Activated CD4-positive, alpha-beta memory T cell treated with anti-CD3 and anti-CD28 coated beads for 36 hours (primary cell): Measurements from ENCODE around the gene MINDY4. TPM values are rescaled to one million over a fixed set of nuclear protein-coding genes. Genes with fewer than 3 reads are reported as not detected.

Experiments used
- CTCF ChIA-PET: fragments of 350-600 bp; sonication (Branson Sonifier 250); formaldehyde crosslinking; loops from one replicate; lab custom pipeline; 2021; ENCODE audit warnings: antibody characterized with exemption, inconsistent platforms; lab: Charles Lee
- POLR2A ChIA-PET: fragments of 350-600 bp; sonication (Branson Sonifier 250); formaldehyde crosslinking; loops from one replicate; lab custom pipeline; 2021; ENCODE audit warnings: antibody characterized with exemption; lab: Charles Lee
- DNase-seq: peaks from one replicate; pipeline ENCODE4 v3.0.0-alpha.2; 2020
- H3K27ac Mint-ChIP-seq: one replicate; pipeline ENCODE4 v1.8.0; 2021; ENCODE audit warnings: mixed read lengths
- H3K27me3 Mint-ChIP-seq: one replicate; pipeline ENCODE4 v1.8.0; 2021; ENCODE audit warnings: mixed read lengths
- H3K36me3 Mint-ChIP-seq: one replicate; pipeline ENCODE4 v1.8.0; 2021; ENCODE audit warnings: mixed read lengths
- H3K4me1 Mint-ChIP-seq: one replicate; pipeline ENCODE4 v1.8.0; 2021; ENCODE audit warnings: low read depth, mixed read lengths
- H3K4me3 Mint-ChIP-seq: one replicate; pipeline ENCODE4 v1.8.0; 2021; ENCODE audit warnings: mild to moderate bottlenecking, mixed read lengths
- H3K9me3 Mint-ChIP-seq: one replicate; pipeline ENCODE4 v1.8.0; 2021; ENCODE audit warnings: mixed read lengths
- intact Hi-C: fragments of 100-400 bp; cut with micrococcal nuclease; formaldehyde crosslinking; loops from one replicate; pipeline ENCODE4 v1.15.1; 2023
- total RNA-seq, 2 experiments: library from RNA; stranded (reverse); gene quantifications; one replicate each; pipeline ENCODE4 v1.2.3, GENCODE V29; 2021

The MINDY4 gene
- total RNA-seq = 1 to 10 TPM; 1.1 to 1.6 TPM

DNA sequence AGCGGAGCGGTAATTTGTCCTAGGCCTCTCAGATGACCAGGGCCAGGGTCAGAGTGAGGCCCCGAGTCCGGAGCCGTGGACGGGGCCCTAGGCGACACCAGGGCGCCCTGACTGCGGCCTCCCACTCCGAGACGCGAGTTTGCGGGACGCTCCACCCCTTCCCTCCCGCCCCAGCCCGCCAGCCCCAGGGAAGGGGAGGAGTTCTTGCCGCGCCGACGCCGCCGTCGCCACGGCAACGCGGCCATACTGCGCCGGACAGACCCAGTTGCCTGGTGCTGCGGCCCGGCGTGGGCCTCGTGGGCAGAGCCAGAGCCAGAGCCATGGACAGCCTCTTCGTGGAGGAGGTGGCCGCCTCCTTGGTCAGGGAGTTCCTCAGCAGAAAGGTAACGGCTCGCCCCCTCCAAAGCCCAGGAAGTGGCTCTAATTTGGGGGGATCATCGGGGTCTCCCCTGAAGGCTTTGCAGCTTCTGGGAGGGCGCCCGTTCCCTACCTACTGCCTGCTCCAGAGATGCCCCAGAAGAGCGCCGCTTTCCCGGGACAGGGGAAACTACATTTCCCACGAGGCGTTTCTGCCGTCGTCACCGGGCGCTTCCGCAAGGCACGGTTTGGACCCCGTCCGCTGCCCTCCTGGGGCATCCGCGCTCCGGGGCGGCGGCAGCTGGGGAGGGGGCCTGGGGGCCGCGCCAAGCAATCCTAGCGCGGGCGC is at the start of gene MINDY4:
MINDY4 (plus strand) TSS at position 244 of the 706 bp plus-strand sequence; CDS start at position 321, 77 bp downstream.
- peak within 1 kb of the TSS; percentile 57 for H3K27ac Mint-ChIP-seq
- no peaks in the 10 kb centered on the region for H3K9me3 Mint-ChIP-seq
- peak; percentile 84 for DNase-seq
- peak within 1 kb of the TSS; percentile 81 for H3K4me3 Mint-ChIP-seq
- intact Hi-C loops = no loop called here
- H3K4me1 Mint-ChIP-seq = peaks cover 3% of the 10 kb centered on the region
- no peaks in the 10 kb centered on the region for H3K36me3 Mint-ChIP-seq
- CTCF ChIA-PET = interaction anchor here (0.9 to 1.4 kb wide), 2 partner anchors 31 to 33 kb away, joined by 4 read pairs; no protein-coding TSS in a partner anchor
- POLR2A ChIA-PET = no interaction called here
- H3K27me3 Mint-ChIP-seq = no peaks in the 10 kb centered on the region

DNA sequence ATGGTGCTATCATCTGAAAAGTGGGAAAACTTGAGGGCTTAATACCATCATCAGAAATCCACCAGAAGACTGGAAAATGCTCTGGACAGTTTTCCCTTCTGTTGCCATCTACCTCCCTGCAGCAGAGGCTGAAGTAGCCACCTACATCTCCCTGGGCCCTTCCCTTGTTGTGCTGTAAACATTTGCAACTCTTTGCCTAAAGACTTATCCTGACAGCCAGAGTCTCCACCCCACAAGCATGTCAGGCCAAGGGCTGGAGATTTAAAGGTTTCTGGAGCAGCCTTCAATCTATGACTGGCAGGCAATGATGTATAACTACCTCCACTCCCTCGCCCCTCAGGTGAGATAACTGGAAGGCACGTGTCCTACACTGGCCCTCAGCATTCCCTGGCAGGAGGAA is 49.0 kb upstream of the MINDY4 start:
- DNase-seq = no peak
- H3K27ac Mint-ChIP-seq = no peak overlapping the region
- peaks cover 16% of the 10 kb centered on the region for H3K4me1 Mint-ChIP-seq
- CTCF ChIA-PET = interaction anchor here (3.3 kb wide), 1 partner anchor 18 kb away, joined by 14 read pairs; no protein-coding TSS in a partner anchor
- H3K9me3 Mint-ChIP-seq = peaks cover 26% of the 10 kb centered on the region
- H3K36me3 Mint-ChIP-seq = peaks cover 29% of the 10 kb centered on the region
- POLR2A ChIA-PET = no interaction called here
- no peaks in the 10 kb centered on the region for H3K27me3 Mint-ChIP-seq
- H3K4me3 Mint-ChIP-seq = no peak overlapping the region
- intact Hi-C loops = no loop called here

DNA sequence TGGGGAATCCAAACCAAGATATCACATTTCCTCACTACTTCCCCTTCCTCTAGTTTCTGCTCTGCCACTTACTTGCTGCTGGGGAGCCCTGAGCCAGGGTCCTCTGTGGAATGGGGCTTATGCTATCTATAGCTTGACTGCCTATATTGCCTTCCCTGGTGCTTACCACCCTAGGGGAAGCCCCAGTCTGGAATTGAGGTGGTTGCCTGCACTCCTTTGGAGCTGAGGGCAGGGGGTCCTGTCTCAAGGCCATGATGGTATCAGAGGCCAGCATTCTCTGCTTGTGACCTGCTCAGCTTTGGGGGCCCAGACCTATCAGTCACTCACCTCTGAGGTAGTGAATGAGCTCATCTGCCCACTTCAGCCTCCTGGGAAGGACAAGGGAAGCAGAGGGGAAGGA is 48.5 kb upstream of the MINDY4 start:
- DNase-seq = no peak
- Mint-ChIP-seq H3K27me3 (no peaks in the 10 kb centered on the region), H3K9me3 (peaks cover 23% of the 10 kb centered on the region), H3K4me1 (peaks cover 21% of the 10 kb centered on the region), H3K4me3 (no peak overlapping the region), H3K36me3 (peaks cover 26% of the 10 kb centered on the region), H3K27ac (no peak overlapping the region)
- intact Hi-C loops = no loop called here
- ChIA-PET POLR2A (no interaction called here), CTCF (interaction anchor here (3.3 kb wide), 1 partner anchor 18 kb away, joined by 14 read pairs; no protein-coding TSS in a partner anchor)

DNA sequence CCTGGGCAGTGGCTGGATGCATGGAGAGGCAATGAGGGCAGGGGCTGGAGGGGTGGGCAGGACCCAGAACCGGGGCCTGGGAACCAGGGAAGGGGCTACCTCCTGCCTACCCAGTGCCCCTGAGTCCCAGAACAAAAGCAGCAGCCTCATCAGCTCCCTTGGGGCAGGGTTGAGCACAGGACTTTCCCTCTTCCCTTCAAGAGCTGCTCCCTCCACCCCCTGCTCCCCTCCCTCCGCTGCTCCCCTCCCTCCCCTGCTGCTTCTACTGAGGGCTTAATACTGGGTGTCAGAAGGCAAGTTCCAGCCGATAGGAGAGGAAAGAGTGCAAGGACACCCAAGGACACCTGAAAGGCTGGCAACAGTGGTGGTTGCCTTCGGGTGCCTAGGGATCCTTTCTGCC is 47.4 kb upstream of the MINDY4 start:
- H3K36me3 Mint-ChIP-seq = peaks cover 15% of the 10 kb centered on the region
- no peaks in the 10 kb centered on the region for H3K27me3 Mint-ChIP-seq
- CTCF ChIA-PET = interaction anchor here (3.3 kb wide), 1 partner anchor 17 kb away, joined by 14 read pairs; no protein-coding TSS in a partner anchor
- H3K4me3 Mint-ChIP-seq = no peak overlapping the region
- H3K4me1 Mint-ChIP-seq = peaks cover 32% of the 10 kb centered on the region
- peaks cover 12% of the 10 kb centered on the region for H3K9me3 Mint-ChIP-seq
- H3K27ac Mint-ChIP-seq = no peak overlapping the region
- POLR2A ChIA-PET = no interaction called here
- intact Hi-C loops = no loop called here
- DNase-seq = no peak

DNA sequence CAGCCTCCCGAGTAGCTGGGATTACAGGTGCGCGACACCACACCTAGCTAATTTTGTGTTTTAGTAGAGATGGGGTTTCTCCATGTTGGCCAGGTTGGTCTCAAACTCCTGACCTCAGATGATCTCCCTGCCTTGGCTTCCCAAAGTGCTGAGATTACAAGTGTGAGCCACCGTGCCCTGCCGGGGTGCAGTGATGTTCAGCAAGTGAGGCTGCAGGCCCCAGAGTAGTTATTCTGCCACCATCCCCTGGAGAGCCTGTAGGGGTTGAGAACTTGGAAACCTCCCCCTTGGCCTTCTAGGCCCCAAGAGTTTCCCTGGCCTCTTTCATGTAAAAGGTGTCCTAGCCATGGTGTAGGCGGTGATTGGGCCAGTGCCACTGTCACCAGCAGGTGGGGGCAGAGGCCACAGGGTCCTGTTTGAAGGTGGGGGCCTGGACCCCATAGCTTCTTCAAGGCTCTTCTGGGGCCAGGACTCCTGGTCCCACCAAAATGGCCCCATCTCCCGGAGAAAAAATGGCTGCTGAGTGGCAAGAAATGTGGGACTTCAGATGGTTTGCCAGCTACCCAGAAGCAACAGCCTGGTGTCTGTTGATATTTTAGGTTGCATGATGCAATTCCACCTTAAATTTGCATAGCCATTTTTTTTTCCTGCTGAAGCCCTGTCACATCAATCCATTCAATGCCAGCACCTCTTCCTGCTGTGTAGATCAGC is 44.8 kb upstream of the MINDY4 start:
- Mint-ChIP-seq H3K4me1 (peaks cover 38% of the 10 kb centered on the region), H3K27ac (peak overlapping the region; percentile 79), H3K27me3 (no peaks in the 10 kb centered on the region), H3K4me3 (peak overlapping the region; percentile 65), H3K36me3 (no peaks in the 10 kb centered on the region), H3K9me3 (no peaks in the 10 kb centered on the region)
- ChIA-PET CTCF (interaction anchor here (0.6 to 5.5 kb wide), 3 partner anchors 13 to 257 kb away, joined by 3 to 48 read pairs (median 4); no protein-coding TSS in a partner anchor), POLR2A (no interaction called here)
- peak; percentile 42 for DNase-seq
- intact Hi-C loops = loop anchor here (1.0 to 2.0 kb wide), 2 partner anchors 12 to 132 kb away; partner anchors contain the start of gene GARS1

DNA sequence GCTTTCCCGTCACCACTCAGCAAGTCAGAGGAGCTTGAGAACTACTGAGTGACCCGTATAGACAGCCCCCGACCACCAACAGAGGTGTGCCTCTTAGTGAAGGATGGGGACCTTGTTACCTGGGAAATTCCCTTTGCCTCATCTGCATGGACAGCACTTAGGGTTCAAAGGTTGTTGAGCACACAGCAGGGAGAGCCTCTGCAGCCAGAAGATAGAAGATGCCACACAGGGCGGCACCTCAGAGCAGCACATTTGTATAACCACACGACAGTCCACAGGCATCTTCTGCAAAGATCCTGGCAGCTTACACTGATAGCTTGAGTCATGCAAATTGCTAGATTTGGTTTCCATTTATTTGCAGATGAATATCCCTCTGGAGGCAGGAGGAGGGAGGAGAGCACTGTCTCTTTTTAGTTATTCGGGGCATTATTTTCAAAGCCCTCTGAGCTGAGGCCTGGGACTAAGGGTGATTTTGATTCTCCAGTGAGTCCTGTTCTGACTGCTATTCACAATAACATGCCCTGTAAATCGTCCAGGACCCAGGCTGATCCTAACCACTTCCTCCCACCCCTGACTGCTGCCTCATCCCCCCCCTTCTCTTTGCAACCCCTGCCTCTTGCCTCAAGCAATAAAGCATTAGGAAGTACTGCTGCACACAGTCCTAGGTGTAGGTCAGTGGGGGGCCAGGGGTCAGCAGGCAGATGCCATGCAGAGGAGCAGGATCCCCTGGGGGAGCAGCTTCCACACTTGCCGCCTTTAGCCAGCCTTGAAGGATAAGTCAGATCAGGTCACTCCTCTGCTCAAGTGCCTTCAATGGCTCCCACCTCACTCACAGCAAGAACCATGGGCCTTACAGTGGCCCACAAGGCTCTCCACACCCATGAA is 43.9 kb upstream of the MINDY4 start:
- POLR2A ChIA-PET = interaction anchor here (0.7 kb wide), 1 partner anchor 11 kb away, joined by 3 read pairs; no protein-coding TSS in a partner anchor
- H3K4me1 Mint-ChIP-seq = peaks cover 44% of the 10 kb centered on the region

DNA sequence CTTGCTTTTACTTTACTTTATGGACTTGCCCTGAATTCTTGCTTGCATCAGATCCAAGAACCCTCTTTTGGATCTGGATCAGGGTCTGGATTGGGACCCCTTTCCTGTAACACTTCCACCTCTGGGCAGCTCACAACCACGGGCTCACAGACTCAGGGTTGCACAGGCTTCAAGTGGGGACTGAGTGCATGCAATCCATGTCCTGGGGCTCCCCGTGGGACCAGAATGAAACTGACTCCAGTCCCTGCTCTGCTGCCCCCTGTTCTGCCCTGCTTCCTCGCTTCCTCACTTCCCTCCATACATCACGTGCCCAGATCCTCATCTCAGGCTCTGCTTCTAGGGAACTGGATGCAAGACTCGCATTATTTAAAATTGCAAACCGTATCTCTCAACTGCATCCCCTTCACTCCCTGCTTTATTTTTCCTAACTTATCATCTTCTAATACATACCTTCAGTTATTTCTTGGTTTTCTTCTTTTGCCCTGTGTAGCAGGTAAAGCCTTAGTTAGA is 42.6 kb upstream of the MINDY4 start:
- peaks cover 44% of the 10 kb centered on the region for H3K4me1 Mint-ChIP-seq
- DNase-seq = no peak
- H3K9me3 Mint-ChIP-seq = no peaks in the 10 kb centered on the region
- no peak overlapping the region for H3K4me3 Mint-ChIP-seq
- ChIA-PET POLR2A (no interaction called here), CTCF (interaction anchor here (5.5 kb wide), 1 partner anchor 11 kb away, joined by 48 read pairs; no protein-coding TSS in a partner anchor)
- H3K36me3 Mint-ChIP-seq = no peaks in the 10 kb centered on the region
- H3K27me3 Mint-ChIP-seq = no peaks in the 10 kb centered on the region
- intact Hi-C loops = no loop called here
- H3K27ac Mint-ChIP-seq = no peak overlapping the region

More for the DNA sequence above, 43.9 kb upstream of the MINDY4 start:
- no peaks in the 10 kb centered on the region for H3K36me3 Mint-ChIP-seq
- H3K9me3 Mint-ChIP-seq = no peaks in the 10 kb centered on the region
- peak overlapping the region; percentile 65 for H3K4me3 Mint-ChIP-seq
- CTCF ChIA-PET = interaction anchor here (0.6 to 5.5 kb wide), 3 partner anchors 12 to 256 kb away, joined by 3 to 48 read pairs (median 4); no protein-coding TSS in a partner anchor
- peak; percentile 71 for DNase-seq
- H3K27ac Mint-ChIP-seq = peak overlapping the region; percentile 79
- H3K27me3 Mint-ChIP-seq = no peaks in the 10 kb centered on the region
- intact Hi-C loops = loop anchor here (1.0 to 2.0 kb wide), 2 partner anchors 11 to 133 kb away; partner anchors contain the start of gene GARS1

DNA sequence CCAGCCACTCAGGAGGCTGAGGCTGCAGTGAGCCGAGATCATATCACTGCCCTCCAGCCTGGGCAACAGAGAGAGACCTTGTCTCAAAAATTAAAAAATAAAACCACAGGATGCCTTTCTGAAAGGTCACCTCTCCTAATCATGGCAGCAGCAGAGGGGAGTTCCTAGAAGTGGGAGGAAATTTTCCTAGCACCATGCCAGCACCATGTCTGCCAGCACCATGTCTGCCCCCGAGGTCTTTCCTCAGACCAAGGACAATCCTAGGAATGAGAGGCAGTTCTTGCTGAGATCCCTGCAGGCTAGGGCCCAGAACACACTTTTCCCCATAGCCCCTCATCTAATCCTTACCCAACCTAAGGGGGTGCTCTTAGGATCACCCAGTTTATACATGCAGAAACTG is 41.6 kb upstream of the MINDY4 start:
- DNase-seq = no peak
- intact Hi-C loops = loop anchor here (10.0 kb wide), 1 partner anchor 105 kb away; no protein-coding TSS in a partner anchor
- Mint-ChIP-seq H3K4me1 (peaks cover 44% of the 10 kb centered on the region), H3K4me3 (no peak overlapping the region), H3K9me3 (no peaks in the 10 kb centered on the region), H3K36me3 (no peaks in the 10 kb centered on the region), H3K27ac (no peak overlapping the region), H3K27me3 (no peaks in the 10 kb centered on the region)
- ChIA-PET POLR2A (no interaction called here), CTCF (interaction anchor here (5.5 kb wide), 1 partner anchor 10 kb away, joined by 48 read pairs; no protein-coding TSS in a partner anchor)

DNA sequence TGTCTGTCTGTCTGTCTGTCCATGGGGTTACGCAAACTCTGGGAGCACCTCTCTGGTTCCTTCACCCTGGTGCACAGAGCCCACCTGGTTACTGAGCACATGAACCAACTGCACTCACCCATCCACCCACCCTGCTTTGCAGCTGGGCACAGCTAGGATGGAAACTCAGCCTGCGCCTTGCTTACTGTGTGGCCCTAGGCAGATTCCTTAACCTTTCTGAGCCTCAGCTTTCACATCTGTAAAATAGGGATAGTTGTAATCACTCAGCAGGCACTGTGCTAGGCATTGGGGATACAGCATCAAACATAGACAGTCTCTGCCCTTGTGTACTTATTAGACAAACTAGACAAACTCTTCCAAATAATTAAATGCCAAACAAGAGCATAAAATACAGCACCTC is 41.1 kb upstream of the MINDY4 start:
- Mint-ChIP-seq H3K27me3 (no peaks in the 10 kb centered on the region), H3K27ac (no peak overlapping the region), H3K4me3 (no peak overlapping the region), H3K9me3 (no peaks in the 10 kb centered on the region), H3K4me1 (peaks cover 44% of the 10 kb centered on the region), H3K36me3 (no peaks in the 10 kb centered on the region)
- intact Hi-C loops = loop anchor here (10.0 kb wide), 1 partner anchor 105 kb away; no protein-coding TSS in a partner anchor
- CTCF ChIA-PET = interaction anchor here (5.5 kb wide), 1 partner anchor 10 kb away, joined by 48 read pairs; no protein-coding TSS in a partner anchor
- DNase-seq = no peak
- POLR2A ChIA-PET = no interaction called here

DNA sequence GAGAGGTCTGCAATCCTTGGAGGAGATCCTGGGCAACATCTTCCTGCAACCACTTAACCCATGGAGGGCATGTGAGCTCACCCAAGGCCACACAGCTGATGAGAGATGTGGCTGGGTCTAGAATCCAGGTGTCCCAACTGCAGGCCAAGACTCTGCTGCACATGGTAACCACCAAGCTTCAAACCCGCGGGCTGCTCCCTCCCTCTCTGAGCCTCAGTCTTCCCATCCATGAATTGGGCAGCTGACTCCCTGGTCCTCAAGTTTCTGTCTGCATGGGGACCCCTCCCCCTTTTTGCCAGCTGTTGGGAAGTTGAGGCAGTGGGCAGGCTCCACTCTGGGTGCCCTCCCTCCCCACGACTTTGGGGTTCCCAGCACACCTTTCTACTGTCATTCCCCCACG is 40.2 kb upstream of the MINDY4 start:
- ChIA-PET POLR2A (no interaction called here), CTCF (interaction anchor here (0.9 to 5.5 kb wide), 2 partner anchors 9 to 184 kb away, joined by 3 to 48 read pairs; no protein-coding TSS in a partner anchor)
- Mint-ChIP-seq H3K4me3 (no peak overlapping the region), H3K4me1 (peaks cover 38% of the 10 kb centered on the region), H3K27ac (no peak overlapping the region), H3K27me3 (no peaks in the 10 kb centered on the region), H3K36me3 (no peaks in the 10 kb centered on the region), H3K9me3 (no peaks in the 10 kb centered on the region)
- DNase-seq = no peak
- intact Hi-C loops = loop anchor here (10.0 kb wide), 1 partner anchor 106 kb away; no protein-coding TSS in a partner anchor

DNA sequence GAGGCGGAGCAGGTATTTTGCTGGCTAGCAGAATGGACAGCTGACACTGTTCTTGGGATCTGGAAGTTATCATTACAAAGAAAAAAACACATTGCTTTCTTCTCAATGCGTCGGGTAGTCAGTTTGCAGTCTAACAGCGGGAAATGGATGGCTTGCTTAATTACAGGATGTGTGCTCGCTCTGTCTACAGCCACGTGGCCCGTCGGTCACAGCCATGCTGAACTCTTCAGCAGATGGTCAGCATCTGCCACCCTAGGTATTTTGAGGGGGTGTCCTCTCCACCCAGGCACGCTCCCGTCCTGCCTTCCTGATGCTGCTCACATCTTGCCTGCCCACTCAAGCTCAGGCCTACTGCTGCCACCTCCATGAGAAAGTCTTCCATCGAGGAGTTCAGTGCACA is 39.6 kb upstream of the MINDY4 start:
- POLR2A ChIA-PET = no interaction called here
- no peak for DNase-seq
- CTCF ChIA-PET = interaction anchor here (5.5 kb wide), 1 partner anchor 8 kb away, joined by 48 read pairs; no protein-coding TSS in a partner anchor
- Mint-ChIP-seq H3K36me3 (no peaks in the 10 kb centered on the region), H3K27me3 (no peaks in the 10 kb centered on the region), H3K9me3 (no peaks in the 10 kb centered on the region), H3K4me1 (peaks cover 33% of the 10 kb centered on the region), H3K27ac (peak overlapping the region; percentile 50), H3K4me3 (no peak overlapping the region)
- intact Hi-C loops = loop anchor here (10.0 kb wide), 1 partner anchor 107 kb away; no protein-coding TSS in a partner anchor
